H1 (cell line): ENCODE results near the gene TNFRSF18. TPM values are rescaled to one million over a fixed set of nuclear protein-coding genes. Genes with fewer than 3 reads are reported as not detected.

Experiments used
- CTCF ChIA-PET: fragments of 300-600 bp; sonication (Branson Sonifier 250); formaldehyde crosslinking; loops from one replicate; lab custom pipeline; 2021; ENCODE audit not compliant: partially characterized antibody; lab: Charles Lee
- POLR2A ChIA-PET: fragments of 300-600 bp; sonication (Branson Sonifier 250); formaldehyde crosslinking; loops from one replicate; lab custom pipeline; 2021; ENCODE audit warnings: inconsistent platforms; ENCODE audit not compliant: partially characterized antibody; lab: Charles Lee
- DNase-seq, 2 experiments: peaks; one replicate each; pipeline versions ENCODE4 v3.0.0 to v3.0.0-alpha.2; 2010 to 2022; ENCODE audit warnings: low spot score in 2 of 2, low read depth in 1 of 2, mixed read lengths in 1 of 2
- FAIRE-seq: peaks from 2 replicates; lab custom pipeline; 2011; peaks lifted over from hg19 to GRCh38; lab: Jason Lieb, UNC
- H2AFZ ChIP-seq: 2 replicates; pipeline ENCODE4 v1.8.1; 2012; ENCODE audit warnings: low read length, inconsistent platforms
- H2AK5ac ChIP-seq: 2 replicates; pipeline ENCODE4 v1.6.1; 2013; ENCODE audit warnings: low read depth, low read length
- H2BK120ac ChIP-seq: replicated peaks from 2 replicates; pipeline ENCODE3; 2013; ENCODE audit warnings: low read depth, low read length, inconsistent platforms
- H2BK12ac ChIP-seq: 2 replicates; pipeline ENCODE4 v1.6.1; 2013; ENCODE audit warnings: low read depth, low read length
- H2BK15ac ChIP-seq: 2 replicates; pipeline ENCODE4 v1.6.1; 2013; ENCODE audit warnings: low read length
- H2BK20ac ChIP-seq: 2 replicates; pipeline ENCODE4 v1.6.1; 2013; ENCODE audit warnings: low read length
- H2BK5ac ChIP-seq: 2 replicates; pipeline ENCODE4 v1.6.1; 2013; ENCODE audit warnings: low read depth, low read length
- H3K14ac ChIP-seq: 2 replicates; pipeline ENCODE4 v1.6.1; 2013; ENCODE audit warnings: inconsistent platforms; ENCODE audit not compliant: insufficient read length
- H3K18ac ChIP-seq: 2 replicates; pipeline ENCODE4 v1.6.1; 2013; ENCODE audit warnings: low read length; ENCODE audit errors: extremely low read depth
- H3K23ac ChIP-seq: 2 replicates; pipeline ENCODE4 v1.6.1; 2013; ENCODE audit warnings: inconsistent platforms; ENCODE audit not compliant: insufficient read length
- H3K23me2 ChIP-seq: 2 replicates; pipeline ENCODE4 v1.6.1; 2013; ENCODE audit warnings: low read depth, low read length
- H3K27ac ChIP-seq: 2 replicates; pipeline ENCODE4 v1.6.1; 2011; ENCODE audit warnings: low read depth, low read length, inconsistent platforms
- H3K27me3 ChIP-seq, 4 experiments: replicated peaks in 1 of 4; 1 replicate in 1 of 4; 2 replicates in 3 of 4; pipeline versions ENCODE4 v1.6.1 to v1.8.1; 2011 to 2013; ENCODE audit warnings: low read length in 3 of 4, mild to moderate bottlenecking in 3 of 4, inconsistent platforms in 2 of 4, mixed read lengths in 2 of 4, moderate library complexity in 1 of 4; ENCODE audit not compliant: control insufficient read depth in 3 of 4, insufficient read depth in 3 of 4; ENCODE audit errors: extremely low read depth in 1 of 4
- H3K36me3 ChIP-seq, 4 experiments: 2 replicates each; pipeline versions ENCODE4 v1.6.1 to v1.8.1; 2011 to 2013; ENCODE audit warnings: mild to moderate bottlenecking in 4 of 4, low read length in 3 of 4, moderate library complexity in 2 of 4, control low read depth in 1 of 4, inconsistent platforms in 1 of 4; ENCODE audit not compliant: insufficient read depth in 4 of 4, control insufficient read depth in 2 of 4
- H3K4ac ChIP-seq: replicated peaks from 2 replicates; pipeline ENCODE3; 2013; ENCODE audit warnings: low read length, low read depth, mixed read lengths, inconsistent platforms; ENCODE audit not compliant: insufficient read length
- H3K4me1 ChIP-seq, 4 experiments: replicated peaks in 1 of 4; 1 replicate in 1 of 4; 2 replicates in 3 of 4; pipeline versions ENCODE4 v1.6.1 to v1.8.1; 2011 to 2013; ENCODE audit warnings: low read length in 3 of 4, inconsistent platforms in 2 of 4, mixed read lengths in 1 of 4; ENCODE audit not compliant: insufficient read depth in 4 of 4, control insufficient read depth in 3 of 4
- H3K4me2 ChIP-seq, 2 experiments: 2 replicates each; pipeline versions ENCODE4 v1.6.1 to v1.8.1; 2011 to 2013; ENCODE audit warnings: low read depth in 2 of 2, low read length in 2 of 2, control low read depth in 1 of 2, inconsistent platforms in 1 of 2, mild to moderate bottlenecking in 1 of 2; ENCODE audit not compliant: insufficient read depth in 1 of 2
- H3K4me3 ChIP-seq, 4 experiments: fragments of 200-600, 300-600 bp in 1 of 4; sonication (generic), shearing (Covaris generic), sonication (Bioruptor Twin) in 1 of 4; 2 replicates each; pipeline versions ENCODE4 v1.5.1 to v1.8.1; 2011 to 2016; ENCODE audit warnings: low read length in 4 of 4, low read depth in 3 of 4, control low read depth in 2 of 4, inconsistent platforms in 2 of 4, mild to moderate bottlenecking in 2 of 4, mixed read lengths in 1 of 4, moderate library complexity in 1 of 4; ENCODE audit not compliant: insufficient read depth in 2 of 4; ENCODE audit errors: extremely low read depth in 1 of 4
- H3K56ac ChIP-seq: replicated peaks from 2 replicates; pipeline ENCODE3; 2013; ENCODE audit warnings: low read depth, mild to moderate bottlenecking, mixed read lengths, low read length, inconsistent platforms; ENCODE audit not compliant: insufficient read length
- H3K79me1 ChIP-seq: 2 replicates; pipeline ENCODE4 v1.6.1; 2013; ENCODE audit warnings: low read depth, low read length, control low read depth
- H3K79me2 ChIP-seq, 2 experiments: 2 replicates each; pipeline versions ENCODE4 v1.6.1 to v1.8.1; 2012 to 2013; ENCODE audit warnings: low read length in 2 of 2, mild to moderate bottlenecking in 2 of 2, inconsistent platforms in 1 of 2; ENCODE audit not compliant: insufficient read depth in 2 of 2, control insufficient read depth in 1 of 2
- H3K9ac ChIP-seq, 4 experiments: replicated peaks in 1 of 4; 1 replicate in 1 of 4; 2 replicates in 3 of 4; pipeline versions ENCODE4 v1.6.1 to v1.8.1; 2011 to 2013; ENCODE audit warnings: low read depth in 3 of 4, low read length in 3 of 4, control low read depth in 2 of 4, mild to moderate bottlenecking in 2 of 4, moderate library complexity in 2 of 4, inconsistent platforms in 1 of 4; ENCODE audit errors: extremely low read depth in 1 of 4
- H3K9me3 ChIP-seq, 2 experiments: 2 replicates each; pipeline versions ENCODE4 v1.6.1 to v1.8.1; 2012 to 2013; ENCODE audit warnings: mild to moderate bottlenecking in 2 of 2, moderate library complexity in 2 of 2, control low read depth in 1 of 2, inconsistent platforms in 1 of 2, low read depth in 1 of 2, low read length in 1 of 2, mixed read lengths in 1 of 2; ENCODE audit not compliant: insufficient read depth in 2 of 2
- H4K20me1 ChIP-seq, 2 experiments: replicated peaks in 1 of 2; 2 replicates each; pipeline versions ENCODE3 to v1.8.1; 2011 to 2013; ENCODE audit warnings: inconsistent platforms in 2 of 2, low read length in 2 of 2, mild to moderate bottlenecking in 1 of 2; ENCODE audit not compliant: insufficient read depth in 2 of 2, control insufficient read depth in 1 of 2
- H4K5ac ChIP-seq: 2 replicates; pipeline ENCODE4 v1.6.1; 2013; ENCODE audit warnings: low read length, low read depth, mixed read lengths, inconsistent platforms; ENCODE audit not compliant: insufficient read length
- H4K8ac ChIP-seq: 2 replicates; pipeline ENCODE4 v1.8.0; 2013; ENCODE audit warnings: mild to moderate bottlenecking, moderate library complexity, low read length, inconsistent platforms; ENCODE audit not compliant: insufficient read depth; ENCODE audit errors: extremely low read depth
- H4K91ac ChIP-seq: replicated peaks from 2 replicates; pipeline ENCODE3; 2013; ENCODE audit warnings: low read length, mixed read lengths, inconsistent platforms; ENCODE audit not compliant: insufficient read length
- CREB1 ChIP-seq: IDR thresholded peaks from 2 replicates; pipeline ENCODE4 v1.6.1; 2012; ENCODE audit warnings: inconsistent platforms
- MAFK ChIP-seq: IDR thresholded peaks from 2 replicates; pipeline ENCODE4 v1.6.1; 2012; ENCODE audit warnings: low read depth, mild to moderate bottlenecking, improper control_type of control experiment, low read length
- PHF8 ChIP-seq: fragments of 200-600 bp; sonication (generic); conservative IDR thresholded peaks from 2 replicates; pipeline ENCODE4 v1.7.1; 2012; ENCODE audit warnings: low read depth, mild to moderate bottlenecking, inconsistent platforms, low read length, moderate library complexity
- RFX5 ChIP-seq: IDR thresholded peaks from 2 replicates; pipeline ENCODE4 v1.6.1; 2011; ENCODE audit warnings: low read depth, low read length, improper control_type of control experiment, borderline replicate concordance
- SRF ChIP-seq: IDR thresholded peaks from 2 replicates; pipeline ENCODE4 v1.6.1; 2011; ENCODE audit warnings: mild to moderate bottlenecking, low read depth, low read length, moderate library complexity
- WGBS, 2 experiments: shearing (Covaris generic) in 1 of 2; methylation state at CpG; one replicate each; pipeline versions ENCODE4 v1.1.6 to v1.1.7; 2013 to 2015; ENCODE audit warnings: low lambda C conversion rate in 2 of 2, mixed read lengths in 2 of 2, inconsistent platforms in 1 of 2, low coverage in 1 of 2, missing lambda C conversion rate in 1 of 2; ENCODE audit not compliant: insufficient replicate concordance in 2 of 2, insufficient coverage in 1 of 2, insufficient read length in 1 of 2; ENCODE audit errors: extremely low coverage in 1 of 2, missing lambda C conversion rate in 1 of 2; 5-methylcytosine and 5-hydroxymethylcytosine counted together
- polyA plus RNA-seq, 7 experiments: library from polyadenylated mRNA; depleted of rRNA in 3 of 7; stranded (reverse) in 5 of 7; unstranded in 2 of 7; fragments of >200 nt in 5 of 7; fragments of 200-250 nt in 2 of 7; gene quantifications; 1 replicate in 5 of 7; 2 replicates in 1 of 7; 4 replicates in 1 of 7; pipeline versions ENCODE4 v1.2.1 to v1.2.3, GENCODE V29; 2011 to 2013; ENCODE audit warnings: missing spikeins in 2 of 7, mixed read lengths in 2 of 7
- total RNA-seq: library from RNA; stranded (reverse); fragmentation: NEBNext Ultra II Directional; extraction: Animal tissue kit (Norgen Biotek cat#: 25700); gene quantifications from 2 replicates; pipeline ENCODE4 v1.2.1, GENCODE V29; 2021

The TNFRSF18 gene
- total and polyA plus RNA-seq, 2 of the 8 experiments (the other 6 are each of a cell fraction or from before 2014, with no cell fraction given): 1.5 to 2.5 TPM

DNA sequence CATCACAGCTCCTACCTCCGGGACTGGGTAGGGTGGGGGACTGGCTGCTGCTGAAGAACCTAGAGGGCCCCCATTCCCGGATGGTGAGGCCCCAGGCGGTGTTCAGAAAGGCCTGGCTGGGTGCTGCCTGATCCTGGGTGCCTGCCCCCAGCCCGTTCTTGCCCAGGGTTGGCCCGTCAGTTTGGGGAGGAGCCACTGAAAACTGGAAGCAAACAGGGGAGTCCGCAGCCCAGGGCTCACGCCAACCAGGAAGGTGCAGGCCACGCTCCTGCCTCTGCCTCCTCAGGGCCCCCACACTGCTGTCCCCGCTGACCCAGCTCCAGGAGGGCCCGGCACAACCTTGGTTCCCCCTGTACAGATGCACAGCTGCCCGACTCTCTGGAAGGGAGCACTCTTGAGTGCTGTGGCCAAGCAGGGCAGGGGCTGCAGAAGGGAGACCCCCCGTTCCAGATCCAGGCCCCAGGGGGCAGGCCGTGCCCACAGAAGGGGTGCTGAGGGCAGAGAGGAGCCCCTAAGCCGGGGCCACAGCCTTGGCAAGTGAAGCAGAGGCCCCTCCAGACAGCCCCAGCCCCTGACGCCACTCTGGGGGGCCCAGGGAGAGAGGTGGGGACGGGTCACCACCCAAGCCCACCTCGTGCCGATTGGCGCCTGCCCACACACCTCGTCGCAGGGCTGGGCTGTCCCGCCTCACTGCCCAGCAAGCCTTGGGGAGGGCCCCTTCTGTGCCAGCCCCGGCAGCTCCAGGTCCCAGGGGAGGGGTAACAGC lies 34.6 kb upstream of the TNFRSF18 start:
- FAIRE-seq: no peak
- H2BK20ac ChIP-seq: no peak overlapping the region
- no peaks in the 10 kb centered on the region for H3K79me2 ChIP-seq
- no peak overlapping the region for H3K27ac ChIP-seq
- H3K4me3 ChIP-seq: no peak overlapping the region
- 87% methylated on average over 20 of the region's 23 CpGs; no CpG with 5 or more reads in 1 of the 2 experiments for WGBS, 2 experiments
- H2AFZ ChIP-seq: no peak overlapping the region
- no peak overlapping the region for H3K4ac ChIP-seq
- no peak overlapping the region for H3K56ac ChIP-seq
- no peak overlapping the region for H2AK5ac ChIP-seq
- no peaks in the 10 kb centered on the region for H3K79me1 ChIP-seq
- H4K5ac ChIP-seq: no peak overlapping the region
- no peak for DNase-seq
- peaks cover 0 to 6% (median 4%) of the 10 kb centered on the region in 4 experiments; a peak in 5 of 7 replicates for H3K4me1 ChIP-seq
- no peak for TF ChIP-seq MAFK
- TF ChIP-seq RFX5: no peak
- TF ChIP-seq SRF: no peak
- no peak for TF ChIP-seq CREB1
- TF ChIP-seq PHF8: no peak
- H3K9ac ChIP-seq: no peak overlapping the region
- H2BK120ac ChIP-seq: no peak overlapping the region
- H3K23ac ChIP-seq: no peak overlapping the region
- H3K9me3 ChIP-seq: no peaks in the 10 kb centered on the region
- H2BK15ac ChIP-seq: no peak overlapping the region
- ChIA-PET CTCF (interaction anchor here (0.6 to 1.2 kb wide), 6 partner anchors 14 to 274 kb away, joined by 3 to 4 read pairs (median 4); partner anchors contain the start of gene PLEKHN1), POLR2A (interaction anchor here (0.6 to 2.4 kb wide), 5 partner anchors 10 to 910 kb away, joined by 3 to 12 read pairs (median 3); partner anchors contain the start of genes B3GALT6 and SDF4)
- no peaks in the 10 kb centered on the region for H3K36me3 ChIP-seq
- no peak overlapping the region for H4K8ac ChIP-seq
- no peak overlapping the region for H3K14ac ChIP-seq
- H3K18ac ChIP-seq: no peak overlapping the region
- no peak overlapping the region for H4K91ac ChIP-seq
- no peak overlapping the region for H3K4me2 ChIP-seq
- no peak overlapping the region for H2BK5ac ChIP-seq
- H4K20me1 ChIP-seq: peaks cover 2 to 7% of the 10 kb centered on the region in 2 experiments
- H3K27me3 ChIP-seq: peaks cover 0 to 5% (median 2%) of the 10 kb centered on the region in 4 experiments; a peak in 5 of 7 replicates
- H3K23me2 ChIP-seq: no peaks in the 10 kb centered on the region
- no peak overlapping the region for H2BK12ac ChIP-seq
